ENCODE measurements around the gene MYEOV.
A peak's percentile ranks its signal among the peaks of the same experiment; 100 is the strongest.

MYEOV gene

DNA sequence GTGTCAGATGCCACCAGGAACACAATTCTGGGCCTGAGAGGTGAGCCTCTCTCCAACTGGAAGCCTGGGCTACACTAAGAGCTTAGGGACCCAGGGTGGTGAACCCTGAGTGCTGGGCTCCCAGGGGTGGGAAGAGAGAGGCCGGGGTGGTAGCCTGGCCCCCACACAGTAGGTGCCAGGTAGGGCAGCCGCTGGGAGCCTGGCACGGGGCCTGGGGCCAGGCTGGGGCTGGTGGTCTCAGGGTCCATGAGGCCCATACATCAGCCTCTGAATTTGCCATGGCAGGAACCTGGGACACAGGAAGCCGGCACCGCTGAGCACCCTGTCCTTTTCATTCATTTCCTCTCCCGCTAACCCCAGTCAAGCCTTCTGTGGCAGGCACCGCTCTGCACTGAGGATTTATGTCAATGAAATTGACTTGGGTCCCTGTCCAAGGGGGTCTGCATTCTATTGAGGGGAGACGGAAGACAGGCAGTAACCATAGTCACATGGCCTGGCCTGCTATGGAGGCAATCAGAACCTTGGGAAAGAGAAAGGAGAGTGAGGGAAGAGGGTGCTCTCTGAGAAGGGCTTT is 8.6 kb downstream of the MYEOV start:
- no peak for DNase-seq

DNA sequence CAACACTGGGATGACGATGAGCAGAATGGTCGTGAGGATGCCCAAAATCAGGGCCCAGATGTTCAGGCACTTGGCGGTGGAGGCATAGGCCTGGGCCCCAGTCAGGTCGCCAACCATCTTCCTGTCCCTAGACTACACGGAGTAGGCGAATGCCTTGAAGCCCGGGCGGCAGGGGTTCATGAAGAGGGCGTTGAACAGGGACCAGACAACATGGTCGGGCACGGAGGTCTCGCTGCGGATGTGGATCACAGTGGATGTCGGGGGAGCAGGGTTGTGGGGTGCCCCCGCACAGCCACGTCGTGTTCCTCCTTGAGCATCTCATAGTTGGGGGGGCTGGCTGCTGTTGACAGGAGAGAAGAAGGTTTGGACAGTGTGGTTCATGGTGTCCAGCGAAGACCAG is 9.5 kb downstream of the MYEOV start:
- no peak for DNase-seq

DNA sequence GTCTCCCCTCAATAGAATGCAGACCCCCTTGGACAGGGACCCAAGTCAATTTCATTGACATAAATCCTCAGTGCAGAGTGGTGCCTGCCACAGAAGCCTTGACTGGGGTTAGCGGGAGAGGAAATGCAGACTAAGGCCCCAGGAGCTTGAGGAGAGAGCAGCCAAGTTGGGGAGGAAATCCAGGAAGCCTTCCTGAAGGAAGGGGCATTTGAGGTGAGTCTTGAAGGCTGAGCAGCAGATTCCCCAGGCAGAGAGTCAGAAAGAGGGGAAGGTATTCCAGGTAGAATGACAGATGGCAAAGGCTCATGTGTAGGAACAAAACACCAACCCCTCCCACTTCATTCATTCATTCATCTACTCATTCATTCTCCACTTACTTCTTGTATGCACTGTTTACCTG is 10.3 kb downstream of the MYEOV start:
- DNase-seq, result no peak

GRCh38 chr11:69304686-69305085 is 10.7 kb downstream of the MYEOV start:
- no peak for DNase-seq

GRCh38 chr11:69305885-69306540 is 12.1 kb downstream of the MYEOV start:
- DNase-seq, result no peak

GRCh38 chr11:69306821-69307220 is 12.9 kb downstream of the MYEOV start:
- DNase-seq, result no peak

- no peak for DNase-seq
These were observed 13.5 kb downstream of the MYEOV start for GRCh38 chr11:69307421-69307820.

DNA sequence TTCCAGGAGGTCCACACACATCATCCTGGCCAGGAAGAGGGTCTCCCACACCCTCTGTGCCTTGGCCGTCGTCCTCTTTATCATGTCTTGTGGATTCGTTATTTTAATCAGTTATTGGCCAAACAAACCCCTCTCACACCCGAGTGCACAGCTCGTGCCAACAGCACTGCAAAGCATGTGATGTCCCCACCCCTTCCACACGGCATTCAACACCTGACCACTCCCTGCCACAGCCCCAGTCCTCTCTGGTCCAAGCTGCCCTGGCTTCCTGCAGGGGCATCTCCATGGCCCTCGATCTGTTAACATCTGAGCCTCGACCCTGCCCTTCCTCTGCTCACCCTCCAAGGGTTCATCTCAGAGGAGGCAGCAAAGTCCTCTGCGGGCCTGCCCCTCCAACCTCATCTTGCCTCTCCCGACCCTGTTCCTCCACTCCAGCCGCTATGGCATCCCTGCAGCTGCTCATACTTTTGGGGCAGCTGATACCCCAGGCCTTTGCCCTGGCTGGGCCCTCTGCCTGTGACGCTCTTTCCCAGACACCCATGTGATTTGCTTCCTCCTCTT is 14.0 kb downstream of the MYEOV start:
- DNase-seq, result no peak

DNA sequence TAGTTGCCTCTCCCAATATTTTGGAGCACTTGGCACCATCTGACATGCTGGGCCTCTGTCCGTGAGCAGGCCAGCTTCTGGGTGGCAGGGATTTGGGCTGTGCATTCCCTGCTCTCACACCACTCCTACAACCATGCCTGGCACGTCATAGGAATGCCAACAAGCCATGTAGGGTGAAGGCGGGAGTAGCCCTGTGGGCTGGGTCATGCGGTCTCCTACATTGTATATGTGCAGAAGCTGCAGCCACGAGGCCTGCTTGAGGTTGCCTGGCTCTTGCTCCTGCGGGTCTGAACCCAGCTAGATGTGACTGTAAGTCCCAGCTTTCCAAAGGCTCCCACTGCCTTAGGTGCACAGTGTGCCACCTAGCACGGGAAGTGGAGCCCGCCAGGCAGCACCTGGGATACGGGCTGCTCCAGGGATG is 14.5 kb downstream of the MYEOV start:
- no peak for DNase-seq

DNA sequence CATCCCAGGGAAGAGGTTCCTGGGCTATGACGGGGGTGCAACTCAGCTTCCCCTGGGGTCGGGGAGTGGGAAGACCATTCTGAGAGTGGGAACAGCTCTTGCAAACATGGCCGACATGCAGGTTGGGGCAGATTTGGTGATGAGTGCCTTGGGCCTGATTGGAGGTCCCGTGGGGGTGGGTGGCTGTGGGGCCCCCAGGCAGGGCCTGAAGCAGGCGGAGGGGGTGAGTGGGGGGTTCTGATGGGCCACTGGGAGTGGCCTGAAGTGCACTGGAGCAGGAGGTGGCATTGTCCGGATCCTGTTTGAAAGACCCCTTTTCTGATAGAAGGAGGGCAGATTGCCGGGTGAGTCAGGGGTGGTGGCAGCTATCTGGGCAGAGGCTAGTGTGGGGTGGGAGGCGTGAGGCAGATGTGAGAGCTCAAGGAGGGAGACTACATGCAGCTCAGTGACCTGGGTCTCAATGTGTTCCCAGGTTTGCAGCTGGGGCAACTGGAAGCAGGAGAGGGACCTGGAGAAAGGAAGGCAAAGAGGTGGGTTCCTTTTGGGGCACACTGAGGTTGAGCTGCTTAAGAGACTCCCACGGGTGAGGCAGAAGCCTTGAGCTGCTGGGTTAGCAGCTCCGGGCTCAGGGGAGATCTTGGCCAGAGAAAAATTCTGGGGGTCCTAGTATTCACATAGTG is 15.1 kb downstream of the MYEOV start:
- DNase-seq, result no peak

DNA sequence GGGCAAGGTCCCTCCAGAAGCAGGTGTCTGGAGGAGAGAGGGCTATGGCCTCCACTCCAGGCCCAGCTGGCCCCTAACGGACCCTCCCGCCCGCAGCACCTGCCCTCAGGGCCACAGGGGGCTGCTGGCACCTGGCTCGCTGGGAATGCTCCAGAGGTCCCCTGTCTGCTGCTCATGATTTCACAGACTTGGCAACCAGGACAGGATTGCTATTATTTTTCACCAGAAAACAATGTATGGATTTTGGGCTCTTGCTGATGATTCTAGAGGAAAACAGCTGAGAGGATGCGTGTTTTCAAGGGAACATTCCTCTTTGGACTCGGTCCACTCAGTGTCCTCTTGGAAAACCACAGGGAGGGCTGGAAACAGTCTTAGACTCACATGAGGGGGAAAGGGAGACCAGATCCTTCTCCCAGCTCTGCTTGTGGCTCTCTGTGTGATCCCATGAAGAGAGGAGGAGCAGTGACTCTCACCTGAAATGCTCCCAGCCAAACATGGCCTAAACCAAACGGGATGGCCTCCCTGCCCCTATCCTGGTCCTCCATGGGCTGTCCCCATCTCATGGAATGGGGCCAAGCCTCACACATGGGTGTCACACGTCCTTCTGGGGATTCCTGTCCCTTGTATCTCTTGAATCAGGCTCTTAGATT is 15.8 kb downstream of the MYEOV start:
- no peak for DNase-seq

- DNase-seq, result no peak
These were observed 16.4 kb downstream of the MYEOV start for GRCh38 chr11:69310351-69310750.

- peak; percentile 59 for DNase-seq
These were observed 17.2 kb downstream of the MYEOV start for GRCh38 chr11:69310934-69311766.

DNA sequence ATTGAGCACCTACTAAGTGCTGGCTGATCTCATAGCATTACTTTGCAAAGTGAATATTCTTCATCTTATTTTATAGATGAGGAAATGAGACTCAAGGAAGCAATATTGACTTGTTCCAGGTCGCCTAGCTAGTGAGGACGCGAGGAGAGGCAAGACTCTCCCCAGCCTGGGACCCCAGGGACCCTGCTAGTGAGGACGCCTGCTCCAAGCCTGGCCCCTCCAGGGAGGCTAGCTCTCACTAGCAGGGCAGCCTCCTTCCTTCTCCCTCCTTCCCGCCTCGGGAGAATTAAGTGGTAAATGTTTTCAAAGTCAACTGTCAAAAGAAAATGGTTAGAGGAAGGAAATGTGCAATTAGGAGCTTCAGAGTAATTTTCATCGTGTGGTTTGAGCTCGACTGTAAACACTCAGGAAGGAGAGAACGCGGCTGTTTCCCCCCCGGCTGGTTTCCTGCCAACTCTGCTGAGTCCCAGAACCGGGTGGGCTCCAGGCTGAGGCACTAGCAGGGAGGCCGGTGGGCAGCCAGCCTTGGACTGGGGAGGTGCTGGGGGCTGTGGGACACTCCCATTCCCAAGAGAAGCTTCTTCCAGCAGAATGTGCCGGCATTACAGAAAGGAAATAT is 17.9 kb downstream of the MYEOV start:
- peak; percentile 30 for DNase-seq

- DNase-seq, result no peak
These were observed 18.8 kb downstream of the MYEOV start for GRCh38 chr11:69312453-69313404.

DNA sequence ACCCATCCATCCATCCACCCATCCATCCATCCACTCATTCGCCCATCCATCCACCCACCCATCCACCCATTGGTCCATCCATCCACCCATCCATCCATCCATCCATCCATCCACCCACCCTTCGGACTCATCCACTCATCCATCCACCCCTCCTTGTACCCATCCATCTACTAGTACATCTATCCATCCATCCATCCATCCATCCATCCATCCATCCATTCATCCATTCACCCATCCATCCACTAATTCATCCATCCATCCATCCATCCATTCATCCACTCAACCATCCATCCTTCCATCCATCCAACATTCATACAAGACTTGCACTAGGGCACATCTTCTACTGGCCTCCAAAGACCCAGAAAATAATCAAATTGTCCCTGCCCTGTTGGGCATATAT is 20.0 kb downstream of the MYEOV start:
- DNase-seq, result no peak

- DNase-seq, result no peak
These were observed 20.6 kb downstream of the MYEOV start for GRCh38 chr11:69314555-69314954.

DNA sequence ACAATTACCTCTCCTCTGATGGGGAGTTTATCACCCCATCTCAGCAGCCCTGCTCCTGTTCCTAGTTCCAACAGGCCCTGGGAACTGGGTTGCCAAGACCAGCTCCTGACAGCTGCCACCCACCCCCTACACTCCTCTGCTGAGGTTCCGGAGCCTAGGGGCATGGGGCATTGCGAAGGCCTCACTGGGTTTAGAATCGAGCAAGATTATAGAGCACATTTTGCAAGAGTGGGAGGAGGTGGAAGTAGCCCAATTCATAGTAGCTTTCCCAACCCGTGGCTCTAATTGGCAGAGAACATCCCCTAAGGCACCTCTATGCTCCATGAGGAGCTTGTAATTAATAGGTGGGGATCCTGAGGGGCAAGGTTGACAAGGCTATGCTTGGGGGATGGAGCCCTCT is 23.0 kb downstream of the MYEOV start:
- DNase-seq, result no peak

GRCh38 chr11:69317401-69318092 is 23.6 kb downstream of the MYEOV start:
- no peak for DNase-seq

- DNase-seq, result no peak
These were observed 24.1 kb downstream of the MYEOV start for GRCh38 chr11:69318093-69318420.

All from activated CD4-positive, alpha-beta T cell treated with anti-CD3 and anti-CD28 coated beads, Interleukin-10, Interleukin-2, amounts not matched to agents 100 ng/mL and 50 ng/mL, durations not matched to agents 16 hours and 8 hours (primary cell).